NCI-H2196 (cell line): ENCODE measurements around the gene KCNK4.
"Not testable (repeated sequence)": the region's sequence is repeated elsewhere in the genome, so short reads cannot be mapped to it uniquely, and the experiment has no call there.

Experiments used
- DNase-seq: peaks from one replicate; lab custom pipeline; 2025; ENCODE audit not compliant: unreplicated experiment; lab: John Stamatoyannopoulos, UW

The KCNK4 gene

DNA sequence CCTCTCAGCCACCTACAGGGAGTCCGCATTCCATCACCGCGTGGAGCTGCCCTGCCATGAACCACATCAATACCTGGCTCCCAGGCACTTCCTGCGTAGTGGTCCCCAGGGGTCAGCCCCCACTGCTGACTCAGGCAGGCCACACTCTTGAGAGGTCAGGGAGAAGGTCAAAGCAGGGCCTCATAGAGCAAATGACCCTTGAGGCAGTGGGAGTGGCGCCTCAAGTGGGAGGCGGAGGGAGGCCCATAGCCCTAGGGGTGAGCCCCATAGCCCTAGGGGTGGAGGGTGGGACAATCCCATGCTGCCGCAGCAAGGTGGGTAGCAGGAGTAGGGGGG is 31.8 kb downstream of the KCNK4 start:
- DNase-seq, result no peak

DNA sequence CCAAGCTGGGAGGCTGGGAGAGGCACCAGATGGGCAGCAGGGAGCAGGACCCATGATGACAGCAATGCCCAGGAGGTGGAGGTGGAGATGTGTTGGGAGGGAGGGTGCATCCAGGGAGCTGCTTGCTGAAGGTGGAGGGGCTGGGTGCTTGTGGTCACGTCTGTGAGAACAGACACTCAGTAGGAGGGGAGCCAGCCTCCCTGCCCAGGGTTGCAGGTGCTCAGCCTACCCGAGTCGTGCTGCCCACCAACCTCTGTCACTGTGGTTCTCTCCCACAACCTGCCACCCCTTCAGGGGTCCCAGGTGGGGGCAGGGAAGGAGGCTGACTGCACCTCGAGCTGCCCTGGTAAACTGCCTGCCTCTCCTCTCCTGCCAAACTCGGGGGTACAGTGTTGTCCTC is 32.3 kb downstream of the KCNK4 start:
- no peak for DNase-seq

- not testable (repeated sequence) for DNase-seq
Measured at GRCh38 chr11:64323984-64324383, 32.9 kb downstream of the KCNK4 start.

DNA sequence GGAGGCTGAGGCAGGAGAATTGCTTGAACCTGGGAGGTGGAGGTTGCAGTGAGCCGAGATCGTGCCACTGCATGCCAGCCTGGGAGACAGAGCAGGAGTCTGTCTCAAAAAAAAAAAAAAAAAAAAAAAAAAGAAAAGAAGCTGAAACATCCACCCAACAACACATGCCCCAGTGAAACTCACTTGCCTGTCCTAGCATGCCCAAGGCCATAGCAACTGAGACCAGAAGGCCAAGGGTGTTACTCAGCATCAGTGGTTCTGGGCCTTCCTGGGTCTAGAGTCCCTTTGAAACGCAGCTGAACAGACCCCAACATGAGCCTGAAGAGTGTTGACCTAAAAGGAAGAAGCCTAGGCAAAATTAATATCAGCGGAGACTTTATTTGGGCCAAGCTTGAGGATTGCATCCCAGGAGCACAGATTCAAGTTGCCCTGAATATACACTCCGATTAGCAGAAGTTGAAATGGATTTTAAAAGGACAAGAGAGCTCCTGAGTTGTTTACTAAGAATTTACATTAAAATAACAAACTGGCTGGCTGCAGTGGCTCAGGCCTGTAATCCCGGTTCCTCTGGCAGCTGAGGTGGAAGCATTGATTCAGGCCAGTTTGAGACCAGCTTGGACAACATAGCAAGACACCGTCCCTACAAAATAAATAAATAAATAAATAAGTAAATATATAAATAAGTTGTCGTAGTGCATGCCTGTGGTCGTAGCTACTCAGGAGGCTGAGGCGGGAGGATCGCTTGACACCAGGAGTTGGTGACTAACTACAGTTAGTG is 33.8 kb downstream of the KCNK4 start:
- DNase-seq, result no peak

- no peak for DNase-seq
Measured at GRCh38 chr11:64327375-64327774, 36.3 kb downstream of the KCNK4 start.

DNA sequence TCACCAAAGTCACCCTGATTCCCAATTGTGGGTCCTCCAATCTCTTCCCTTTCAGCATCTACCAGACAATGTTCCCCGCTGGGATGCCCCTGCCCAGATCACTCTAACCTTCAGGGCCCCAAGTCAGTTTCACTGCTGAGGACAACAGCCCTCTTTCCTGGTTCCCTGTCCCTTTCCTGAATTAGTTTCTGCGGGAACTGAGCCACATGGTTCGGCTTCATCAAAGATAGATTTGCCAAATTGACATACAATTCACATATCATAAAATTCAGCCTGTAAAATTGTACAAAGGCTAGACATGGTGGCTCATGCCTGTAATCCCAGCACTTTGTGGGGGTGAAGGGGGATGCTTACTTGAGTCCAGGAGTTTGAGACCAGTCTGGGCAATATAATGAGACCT is 36.9 kb downstream of the KCNK4 start:
- DNase-seq, result no peak

DNA sequence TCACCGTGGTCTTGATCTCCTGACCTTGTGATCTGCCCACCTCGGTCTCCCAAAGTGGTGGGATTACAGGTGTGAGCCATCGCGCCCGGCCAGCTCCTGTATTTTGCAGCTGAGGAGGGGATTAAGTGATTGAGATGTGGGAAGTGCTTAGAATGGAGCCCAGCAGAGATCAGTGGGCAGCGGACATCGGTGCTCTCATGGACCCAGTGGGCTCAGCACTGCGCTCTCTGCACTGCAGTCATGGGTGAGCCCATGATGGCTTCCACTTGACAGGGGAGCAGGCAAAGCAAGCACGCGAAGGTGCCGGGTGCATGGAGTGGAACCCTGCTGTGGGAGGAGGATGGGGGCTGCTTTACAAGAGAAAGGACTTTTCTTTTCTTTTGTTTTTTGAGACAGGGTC is 39.8 kb downstream of the KCNK4 start:
- DNase-seq, result no peak

- peak; percentile 88 for DNase-seq
Measured at GRCh38 chr11:64331569-64332371, 40.7 kb downstream of the KCNK4 start.

- DNase-seq, result no peak
Measured at GRCh38 chr11:64333556-64333955, 42.5 kb downstream of the KCNK4 start.

- DNase-seq, result peak; percentile 82
Measured at GRCh38 chr11:64334764-64335735, 43.9 kb downstream of the KCNK4 start.

DNA sequence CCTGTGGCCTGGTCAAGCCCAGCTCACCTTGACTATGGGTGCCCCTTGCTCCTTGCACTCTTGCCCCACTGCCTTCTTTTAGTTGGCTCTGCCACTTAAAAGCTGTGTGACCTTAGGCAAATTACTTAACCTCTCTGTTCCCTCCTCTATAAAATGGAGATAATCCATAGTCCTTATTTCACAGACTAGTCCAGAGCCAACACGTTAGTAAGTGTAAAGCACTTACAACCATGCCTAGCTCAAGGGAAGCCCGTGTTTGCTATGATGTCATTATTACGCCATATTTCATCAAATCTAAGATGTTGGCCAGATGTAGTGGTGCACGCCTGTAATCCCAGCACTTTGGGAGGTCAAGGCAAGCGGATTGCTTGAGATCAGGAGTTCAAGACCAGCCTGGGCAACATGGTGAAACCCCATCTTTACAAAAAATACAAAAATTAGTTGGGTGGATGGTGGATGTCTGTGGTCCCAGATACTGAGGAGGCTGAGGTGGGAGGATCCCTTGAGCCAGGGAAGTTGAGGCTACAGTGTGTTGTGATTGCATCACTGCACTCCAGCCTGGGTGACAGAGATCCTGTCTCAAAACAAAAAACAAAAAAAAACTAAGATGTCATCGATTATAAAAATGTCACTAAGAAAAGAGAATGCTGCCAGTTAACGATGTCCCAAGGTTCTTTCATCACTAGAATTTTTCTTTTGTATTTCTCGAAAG is 46.6 kb downstream of the KCNK4 start:
- no peak for DNase-seq

DNA sequence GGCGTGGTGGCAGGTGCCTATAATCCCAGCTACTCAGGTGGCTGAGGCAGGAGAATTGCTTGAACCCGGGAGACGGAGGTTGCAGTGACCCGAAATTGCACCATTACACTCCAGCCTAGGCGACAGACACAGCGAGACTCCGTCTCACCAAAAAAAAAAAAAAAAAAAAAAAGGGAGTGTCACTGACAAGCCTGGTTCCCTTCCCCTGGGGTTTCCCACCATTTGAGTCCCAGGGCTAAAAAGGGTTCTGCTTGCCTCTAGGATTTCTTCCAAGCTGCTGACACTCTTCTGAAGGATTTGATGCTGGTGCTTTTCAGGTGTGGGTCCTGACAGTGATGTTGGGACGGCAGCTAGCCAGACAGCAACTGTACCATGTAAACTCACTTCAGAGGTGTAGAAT is 47.6 kb downstream of the KCNK4 start:
- DNase-seq, result no peak

DNA sequence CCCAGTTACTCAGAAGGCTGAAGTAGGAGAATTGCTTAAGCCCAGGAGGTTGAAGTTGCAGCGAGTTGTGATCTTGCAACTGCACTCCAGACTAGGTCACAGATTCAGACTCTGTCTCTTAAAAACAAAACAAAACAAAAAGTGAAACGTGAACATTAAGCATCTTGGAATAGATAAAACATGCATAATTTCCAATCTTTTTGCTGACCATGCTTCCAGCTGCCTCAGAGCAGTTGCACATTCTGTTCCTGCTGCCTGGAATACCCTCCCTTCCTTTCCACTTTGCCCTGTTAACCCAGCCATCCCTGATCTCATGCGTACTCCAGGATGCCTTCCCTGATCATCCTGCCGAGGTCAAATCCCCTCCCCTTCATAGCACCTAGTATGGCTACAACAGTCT is 48.2 kb downstream of the KCNK4 start:
- no peak for DNase-seq

DNA sequence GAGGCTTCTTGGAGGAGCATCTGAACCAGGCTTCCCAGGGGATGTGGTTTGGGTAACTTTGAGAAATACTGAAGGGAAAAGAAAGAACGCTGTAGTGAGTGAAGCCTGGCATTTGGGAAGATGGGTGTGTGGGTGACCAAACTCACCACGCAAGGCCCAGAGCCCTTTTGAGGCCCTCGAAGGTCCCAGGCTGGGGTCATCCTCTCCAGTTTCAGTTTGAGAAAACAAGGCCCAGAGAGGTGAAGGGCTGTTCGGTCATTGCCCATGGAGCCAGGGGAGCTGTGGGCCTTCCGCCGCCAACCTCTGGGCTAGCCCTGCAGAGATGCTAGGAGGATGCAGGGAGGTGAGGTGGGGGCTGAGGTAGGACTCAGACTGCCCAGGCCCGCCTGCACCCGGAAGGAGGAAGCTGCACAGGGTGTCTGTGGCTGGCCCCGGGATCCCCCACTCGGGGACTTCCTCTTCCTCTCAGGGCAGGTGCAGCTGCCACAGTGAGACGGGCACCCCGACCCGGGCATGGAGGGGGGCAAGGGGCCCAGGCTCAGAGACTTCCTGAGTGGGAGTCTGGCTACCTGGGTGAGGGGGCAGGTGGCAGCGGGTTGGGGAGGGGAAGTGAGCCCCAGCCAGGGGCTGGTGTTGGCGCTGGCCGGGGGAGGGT is 48.8 kb downstream of the KCNK4 start, which contains the start of gene CCDC88B:
CCDC88B (plus strand) TSS at position 451 of the 655 bp plus-strand sequence; CDS start at position 514, 63 bp downstream.
- DNase-seq, result no peak

DNA sequence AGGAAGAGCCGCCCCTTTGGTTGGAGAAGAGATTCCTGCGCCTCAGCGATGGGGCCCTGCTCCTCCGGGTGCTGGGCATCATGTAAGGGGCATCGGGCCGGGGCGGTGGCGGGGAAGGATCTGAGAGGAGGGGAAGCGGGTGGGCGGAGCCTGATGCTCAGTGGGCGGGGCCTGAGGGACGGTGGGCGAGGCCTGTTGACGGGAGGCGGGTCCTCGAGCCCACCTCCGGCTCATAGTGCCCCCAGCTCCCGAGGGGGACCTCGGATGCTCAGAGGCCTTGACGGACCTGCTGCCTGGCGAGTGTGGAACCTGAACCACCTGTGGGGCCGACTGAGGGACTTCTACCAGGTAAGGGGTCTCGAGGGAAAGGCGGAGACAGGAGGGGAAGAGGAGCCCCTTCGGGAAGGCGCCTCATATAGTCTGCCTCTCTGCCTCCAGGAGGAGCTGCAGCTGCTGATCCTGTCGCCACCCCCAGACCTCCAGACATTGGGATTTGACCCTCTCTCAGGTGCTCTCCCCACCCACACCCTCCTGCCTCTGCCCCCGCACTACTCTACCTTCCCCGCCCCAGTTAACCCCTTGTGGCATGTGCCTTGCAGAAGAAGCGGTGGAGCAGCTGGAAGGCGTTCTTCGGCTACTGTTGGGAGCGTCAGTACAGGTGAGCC is 49.7 kb downstream of the KCNK4 start:
- no peak for DNase-seq

- DNase-seq, result no peak
Measured at GRCh38 chr11:64341429-64341828, 50.3 kb downstream of the KCNK4 start.

GRCh38 chr11:64341851-64342791 is 51.0 kb downstream of the KCNK4 start:
- peak; percentile 87 for DNase-seq
